ENCODE data around the gene ANKRD55.

GRCh38 chr5:56185768-56186311 is 47.3 kb downstream of the ANKRD55 start:
- TF ChIP-seq CTCF (IDR thresholded peaks at IDR 0.05) (no peak), POLR2AphosphoS5 (IDR thresholded peaks at IDR 0.05) (no peak), POLR2A (IDR thresholded peaks at IDR 0.05) (no peak)

Measured in sigmoid colon (tissue), 4 donors.